Measurements from ENCODE around the gene KLHL22. TPM values are rescaled to one million over a fixed set of nuclear protein-coding genes. Genes with fewer than 3 reads are reported as not detected.

Gene KLHL22
- total RNA-seq, 1 experiment from 2014 or later = 36.2 TPM

DNA sequence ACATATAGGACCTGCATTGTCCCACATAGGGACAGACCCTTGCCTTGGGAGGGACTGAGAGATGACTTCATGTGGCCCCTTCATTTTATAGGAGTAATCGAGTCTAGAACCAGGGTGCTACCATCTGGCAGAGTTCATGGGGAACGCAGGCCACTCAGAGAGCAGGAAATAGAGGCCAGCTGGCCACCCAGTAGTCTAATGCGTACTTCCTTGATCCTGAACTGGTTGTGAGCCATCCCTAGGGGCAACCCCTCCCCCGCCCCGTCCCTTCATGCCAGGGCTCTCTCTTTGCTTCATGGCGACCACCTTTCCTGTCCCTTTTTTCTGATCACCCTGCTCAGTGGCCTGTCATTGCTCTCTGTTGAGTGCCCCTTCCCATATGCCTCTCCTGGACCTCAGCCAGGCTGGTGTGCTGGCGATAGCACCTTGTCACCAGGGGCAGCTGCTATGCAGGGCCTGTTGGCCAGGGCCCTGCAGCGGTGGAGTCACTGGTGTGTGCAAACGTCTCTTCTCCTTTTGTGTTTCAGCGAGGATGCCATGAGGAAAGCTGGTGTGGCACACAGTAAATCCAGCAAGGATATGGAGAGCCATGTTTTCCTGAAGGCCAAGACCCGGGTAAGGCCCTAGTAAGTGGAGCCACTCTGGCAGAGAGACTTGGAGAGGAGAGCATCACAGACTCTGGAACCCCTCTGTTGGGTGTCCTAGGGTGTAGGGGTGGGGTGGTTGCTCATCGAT lies 41.2 kb upstream of the KLHL22 start:
- Histone ChIP-seq H3K4me1 (ENCODE audit: insufficient read depth, low read length, poor library complexity, severe bottlenecking) (peaks cover 7% of the 10 kb centered on the region), H3K4me3 (ENCODE audit: low read depth, low read length, poor library complexity, severe bottlenecking) (no peak overlapping the region), H3K9me3 (ENCODE audit: low read depth, low read length, poor library complexity, severe bottlenecking) (no peaks in the 10 kb centered on the region), H3K27me3 (replicated peaks; ENCODE audit: insufficient read depth, low read depth, low read length, poor library complexity) (no peaks in the 10 kb centered on the region), H3K27ac (ENCODE audit: low read depth, low read length, poor library complexity, severe bottlenecking) (no peak overlapping the region), H3K36me3 (ENCODE audit: insufficient read depth, low read length, poor library complexity, severe bottlenecking) (peaks cover 31% of the 10 kb centered on the region)
- intact Hi-C loops (cut with micrococcal nuclease; ENCODE audit: unreplicated experiment) = no loop called here
- DNase-seq (ENCODE audit: low spot score) = no peak
- ChIA-PET POLR2A (ENCODE audit: low non-redundant PET) (no interaction called here), CTCF (no interaction called here)
- no peak for TF ChIP-seq EZH2 (IDR thresholded peaks at IDR 0.05; ENCODE audit: borderline replicate concordance, low read depth, low read length, poor library complexity, severe bottlenecking)
- TF ChIP-seq, protein P1, sequence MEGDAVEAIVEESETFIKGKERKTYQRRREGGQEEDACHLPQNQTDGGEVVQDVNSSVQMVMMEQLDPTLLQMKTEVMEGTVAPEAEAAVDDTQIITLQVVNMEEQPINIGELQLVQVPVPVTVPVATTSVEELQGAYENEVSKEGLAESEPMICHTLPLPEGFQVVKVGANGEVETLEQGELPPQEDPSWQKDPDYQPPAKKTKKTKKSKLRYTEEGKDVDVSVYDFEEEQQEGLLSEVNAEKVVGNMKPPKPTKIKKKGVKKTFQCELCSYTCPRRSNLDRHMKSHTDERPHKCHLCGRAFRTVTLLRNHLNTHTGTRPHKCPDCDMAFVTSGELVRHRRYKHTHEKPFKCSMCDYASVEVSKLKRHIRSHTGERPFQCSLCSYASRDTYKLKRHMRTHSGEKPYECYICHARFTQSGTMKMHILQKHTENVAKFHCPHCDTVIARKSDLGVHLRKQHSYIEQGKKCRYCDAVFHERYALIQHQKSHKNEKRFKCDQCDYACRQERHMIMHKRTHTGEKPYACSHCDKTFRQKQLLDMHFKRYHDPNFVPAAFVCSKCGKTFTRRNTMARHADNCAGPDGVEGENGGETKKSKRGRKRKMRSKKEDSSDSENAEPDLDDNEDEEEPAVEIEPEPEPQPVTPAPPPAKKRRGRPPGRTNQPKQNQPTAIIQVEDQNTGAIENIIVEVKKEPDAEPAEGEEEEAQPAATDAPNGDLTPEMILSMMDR (conservative IDR thresholded peaks at IDR 0.05; ENCODE audit: low read depth, low read length) = no peak
- BruUV-seq (replicated peaks) = no TSS peak

DNA sequence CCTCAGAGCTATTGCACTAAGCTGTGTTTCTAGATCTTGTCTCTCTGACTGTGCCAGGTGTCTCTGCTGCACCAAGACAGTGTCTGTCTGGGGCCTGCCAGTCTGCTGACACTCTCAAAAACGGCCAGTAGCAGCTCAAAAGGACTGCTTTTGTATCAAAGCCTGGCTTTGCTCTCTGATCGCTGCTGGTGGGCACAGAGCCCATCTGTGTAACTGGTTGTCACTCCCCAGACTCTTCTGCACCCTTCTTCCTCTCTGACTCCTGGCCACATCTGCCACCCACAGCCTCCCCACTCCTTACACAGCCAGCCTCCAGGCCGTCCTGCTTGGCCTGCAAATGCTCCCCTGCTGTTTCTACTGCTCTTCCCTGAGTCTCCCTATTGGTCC lies 38.3 kb upstream of the KLHL22 start:
- CTCF ChIA-PET = no interaction called here

DNA sequence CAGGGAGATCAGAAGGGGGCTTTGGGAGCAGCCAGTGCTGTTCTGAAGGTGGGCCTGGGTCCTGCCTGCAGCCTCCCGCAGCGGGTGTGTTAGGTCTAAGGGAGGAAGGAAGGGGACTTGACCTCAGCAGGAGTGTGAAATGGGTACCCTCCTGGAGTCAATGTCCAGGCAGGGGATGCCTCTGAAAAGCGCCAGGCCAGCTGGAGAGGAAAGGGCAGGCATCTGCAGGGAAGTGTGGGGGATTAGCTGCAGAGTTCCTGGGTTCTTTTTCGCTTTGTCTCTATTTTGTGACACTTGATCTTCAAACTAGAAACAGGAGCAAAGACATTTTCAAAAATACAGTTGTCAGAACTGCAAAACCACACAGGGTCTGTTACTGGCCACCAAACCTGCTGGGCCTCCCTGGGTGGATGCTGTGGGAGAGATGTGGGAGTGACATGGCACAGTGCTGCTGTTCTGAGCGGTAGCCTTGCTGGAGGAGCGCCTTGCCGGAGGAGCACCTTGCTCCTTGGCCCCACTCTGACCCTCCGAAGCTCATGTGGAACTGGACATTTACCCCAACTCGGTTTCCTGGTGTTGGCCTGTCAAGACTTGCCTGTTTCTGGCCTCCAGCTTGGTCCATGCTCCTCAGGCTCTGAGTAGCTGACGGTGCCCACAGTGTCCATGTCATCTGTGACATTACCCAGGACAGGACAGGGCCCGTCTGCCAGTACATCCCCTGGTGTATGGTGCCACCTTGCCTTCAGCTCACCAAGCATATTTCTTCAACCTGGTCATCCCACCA lies 37.7 kb upstream of the KLHL22 start:
- no peaks in the 10 kb centered on the region for H3K27me3 ChIP-seq (replicated peaks; ENCODE audit: insufficient read depth, low read depth, low read length, poor library complexity)
- ChIA-PET POLR2A (ENCODE audit: low non-redundant PET) (no interaction called here), CTCF (no interaction called here)
- H3K27ac ChIP-seq (ENCODE audit: low read depth, low read length, poor library complexity, severe bottlenecking) = peak overlapping the region; percentile 25
- peaks cover 23% of the 10 kb centered on the region for H3K4me1 ChIP-seq (ENCODE audit: insufficient read depth, low read length, poor library complexity, severe bottlenecking)
- no peak overlapping the region for H3K4me3 ChIP-seq (ENCODE audit: low read depth, low read length, poor library complexity, severe bottlenecking)
- no peaks in the 10 kb centered on the region for H3K9me3 ChIP-seq (ENCODE audit: low read depth, low read length, poor library complexity, severe bottlenecking)
- no peak for DNase-seq (ENCODE audit: low spot score)
- H3K36me3 ChIP-seq (ENCODE audit: insufficient read depth, low read length, poor library complexity, severe bottlenecking) = peaks cover 7% of the 10 kb centered on the region
- no TSS peak for BruUV-seq (replicated peaks)
- intact Hi-C loops (cut with micrococcal nuclease; ENCODE audit: unreplicated experiment) = no loop called here
- no peak for TF ChIP-seq EZH2 (IDR thresholded peaks at IDR 0.05; ENCODE audit: borderline replicate concordance, low read depth, low read length, poor library complexity, severe bottlenecking)
- TF ChIP-seq, protein P1 (conservative IDR thresholded peaks at IDR 0.05; ENCODE audit: low read depth, low read length) = no peak

More for the DNA sequence above, 38.3 kb upstream of the KLHL22 start:
- Histone ChIP-seq H3K36me3 (ENCODE audit: insufficient read depth, low read length, poor library complexity, severe bottlenecking) (peaks cover 13% of the 10 kb centered on the region), H3K4me3 (ENCODE audit: low read depth, low read length, poor library complexity, severe bottlenecking) (no peak overlapping the region), H3K27me3 (replicated peaks; ENCODE audit: insufficient read depth, low read depth, low read length, poor library complexity) (no peaks in the 10 kb centered on the region), H3K4me1 (ENCODE audit: insufficient read depth, low read length, poor library complexity, severe bottlenecking) (peaks cover 23% of the 10 kb centered on the region), H3K27ac (ENCODE audit: low read depth, low read length, poor library complexity, severe bottlenecking) (peak overlapping the region; percentile 26), H3K9me3 (ENCODE audit: low read depth, low read length, poor library complexity, severe bottlenecking) (no peaks in the 10 kb centered on the region)
- no peak for TF ChIP-seq EZH2 (IDR thresholded peaks at IDR 0.05; ENCODE audit: borderline replicate concordance, low read depth, low read length, poor library complexity, severe bottlenecking)
- TF ChIP-seq, protein P1 (conservative IDR thresholded peaks at IDR 0.05; ENCODE audit: low read depth, low read length) = no peak
- BruUV-seq (replicated peaks) = no TSS peak
- intact Hi-C loops (cut with micrococcal nuclease; ENCODE audit: unreplicated experiment) = no loop called here
- POLR2A ChIA-PET (ENCODE audit: low non-redundant PET) = no interaction called here
- no peak for DNase-seq (ENCODE audit: low spot score)
